ENCODE data around the gene DPH3.
"Not testable (repeated sequence)": the region's sequence is repeated elsewhere in the genome, so short reads cannot be mapped to it uniquely, and the experiment has no call there.

DPH3 gene

GRCh38 chr3:16264708-16265454, at the start of gene DPH3, which contains the start of gene OXNAD1:
Gene DPH3 (minus strand): TSS chr3:16264943. CDS start chr3:16264876, 67 bp downstream.
Gene OXNAD1 (plus strand): TSS chr3:16265212. CDS start chr3:16270953, 5,741 bp downstream.
- intact Hi-C loops (cut with DNase I), result no loop called here
- DNase-seq, result peak; percentile 98 to 100 (median 99)

DNA sequence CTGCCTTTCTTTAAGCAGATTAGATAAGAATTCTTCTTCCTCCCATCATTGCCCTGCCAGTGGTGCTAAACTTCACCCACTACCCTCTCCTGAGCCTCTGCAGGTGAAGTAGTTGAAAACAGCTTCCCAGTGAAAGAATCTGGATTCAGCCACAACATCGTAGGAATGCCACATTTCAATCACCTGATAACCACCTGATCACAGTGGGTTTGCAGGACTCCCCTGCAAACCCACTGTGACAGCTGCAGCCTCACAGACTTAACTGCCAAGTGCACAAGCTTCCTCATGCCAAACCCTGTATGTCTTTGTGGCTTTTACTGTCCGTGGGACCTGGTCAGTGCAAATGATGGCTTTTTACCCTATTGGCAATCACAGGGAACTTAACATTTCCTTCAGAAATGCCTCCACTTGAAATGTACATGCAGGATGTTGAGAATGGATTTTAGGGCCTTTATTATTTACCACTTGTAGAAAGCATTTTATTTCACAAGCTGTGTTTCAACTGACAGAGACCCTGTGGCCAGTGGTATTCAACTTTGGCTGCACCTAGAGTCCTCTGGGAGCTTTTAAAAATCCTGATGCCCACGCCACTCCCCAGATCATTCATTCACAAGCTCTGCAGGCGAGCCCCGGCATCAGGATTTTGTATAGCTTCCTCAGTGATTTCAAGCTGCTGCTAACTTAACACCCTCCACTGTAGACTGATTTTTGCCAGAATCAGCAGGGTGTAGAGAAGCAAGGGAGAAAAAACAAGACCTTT, 49.3 kb upstream of the DPH3 start:
- no peak for DNase-seq
- intact Hi-C loops (cut with DNase I), result no loop called here

GRCh38 chr3:16311960-16312451, 47.3 kb upstream of the DPH3 start:
- no peak for DNase-seq

GRCh38 chr3:16310486-16310885, 45.7 kb upstream of the DPH3 start:
- DNase-seq; intact Hi-C loops (cut with DNase I): not testable (repeated sequence)

More at GRCh38 chr3:16311960-16312451, 47.3 kb upstream of the DPH3 start:
- intact Hi-C loops (cut with DNase I), result no loop called here

- peak in 2 of 42 donors; percentile 28 to 29 for DNase-seq
- intact Hi-C loops (cut with DNase I), result no loop called here
These were observed 44.8 kb upstream of the DPH3 start for GRCh38 chr3:16309558-16309957.

GRCh38 chr3:16308727-16309126, 44.0 kb upstream of the DPH3 start:
- no peak for DNase-seq
- intact Hi-C loops (cut with DNase I), result no loop called here

DNA sequence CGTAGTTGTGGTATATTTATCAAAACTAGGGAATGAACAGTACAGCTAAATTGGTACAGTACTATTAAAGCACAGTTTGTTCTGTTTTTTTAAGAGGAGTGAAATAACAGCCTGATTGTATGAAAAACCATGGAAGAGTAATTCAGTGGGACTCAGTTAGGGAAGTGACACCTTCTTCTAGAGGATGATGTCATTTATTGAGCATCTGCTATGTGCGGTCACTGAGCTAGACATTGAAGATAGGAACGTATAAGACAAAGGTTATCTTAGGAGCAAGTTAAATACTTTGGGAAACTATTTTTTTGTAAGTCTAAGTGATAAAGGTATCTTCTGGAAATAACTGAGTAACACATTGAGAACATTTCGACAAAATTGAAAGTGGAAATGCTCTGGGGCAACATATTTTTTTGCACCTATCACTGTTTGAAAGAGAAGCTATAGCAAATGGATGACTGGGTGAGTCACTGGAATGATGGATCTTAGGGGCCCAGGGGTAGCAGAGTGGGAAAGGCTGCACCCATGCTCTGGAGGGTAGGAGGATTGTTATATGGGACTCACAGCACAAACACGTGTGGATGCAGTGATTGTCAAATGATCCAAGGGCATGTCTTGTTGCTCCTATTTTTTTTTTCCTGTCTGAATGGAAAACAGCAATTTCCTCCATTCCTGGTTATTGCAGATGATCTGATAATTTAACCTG, 43.2 kb upstream of the DPH3 start:
- no peak for DNase-seq
- intact Hi-C loops (cut with DNase I), result no loop called here

- no peak for DNase-seq
- intact Hi-C loops (cut with DNase I), result no loop called here
These were observed 40.4 kb upstream of the DPH3 start for GRCh38 chr3:16305111-16305541.

- DNase-seq, result peak in 2 of 42 donors; percentile 47 to 55
- intact Hi-C loops (cut with DNase I), result no loop called here
These were observed 39.6 kb upstream of the DPH3 start for GRCh38 chr3:16304061-16305010.

DNA sequence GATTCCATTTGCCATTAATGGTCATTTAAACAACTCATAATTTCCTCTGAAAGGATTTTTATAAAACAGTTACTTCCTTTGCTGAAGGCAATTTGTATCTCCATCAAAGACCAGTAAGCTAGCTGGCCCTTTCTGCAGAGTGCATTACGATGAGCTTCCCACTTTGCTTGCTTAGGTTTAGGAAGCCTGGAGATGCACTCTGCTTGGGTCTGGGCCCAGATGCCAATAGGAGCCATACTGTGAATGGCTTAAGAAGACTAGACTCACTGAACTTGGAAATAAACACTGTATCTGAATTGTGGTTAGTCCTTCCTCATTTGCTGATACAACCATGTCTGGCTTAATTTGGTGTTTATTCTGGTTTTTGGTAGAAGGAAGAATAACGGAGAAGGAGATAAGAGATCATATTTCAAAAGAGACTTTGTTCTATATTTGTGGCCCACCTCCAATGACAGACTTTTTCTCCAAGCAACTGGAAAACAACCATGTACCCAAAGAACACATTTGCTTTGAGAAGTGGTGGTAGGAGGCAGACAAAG, 38.4 kb upstream of the DPH3 start:
- DNase-seq, result no peak
- intact Hi-C loops (cut with DNase I), result no loop called here

GRCh38 chr3:16302082-16302631, 37.4 kb upstream of the DPH3 start:
- no peak for DNase-seq
- intact Hi-C loops (cut with DNase I), result no loop called here

DNA sequence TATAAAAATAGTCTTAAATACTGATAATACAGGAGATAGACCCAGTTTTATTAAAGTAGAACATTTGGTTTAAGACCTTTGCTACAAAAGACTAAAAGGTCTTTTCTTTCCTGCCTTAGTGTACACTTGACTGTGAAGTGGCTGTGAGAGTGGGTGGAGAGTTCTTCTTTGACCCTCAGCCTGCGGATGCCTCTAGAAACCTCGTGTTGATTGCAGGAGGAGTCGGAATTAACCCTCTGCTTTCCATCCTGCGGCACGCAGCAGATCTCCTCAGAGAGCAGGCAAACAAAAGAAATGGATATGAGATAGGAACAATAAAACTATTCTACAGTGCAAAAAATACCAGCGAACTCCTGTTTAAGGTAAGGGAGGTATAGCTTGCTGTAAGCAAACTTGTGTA, 36.8 kb upstream of the DPH3 start:
- intact Hi-C loops (cut with DNase I), result no loop called here

DNA sequence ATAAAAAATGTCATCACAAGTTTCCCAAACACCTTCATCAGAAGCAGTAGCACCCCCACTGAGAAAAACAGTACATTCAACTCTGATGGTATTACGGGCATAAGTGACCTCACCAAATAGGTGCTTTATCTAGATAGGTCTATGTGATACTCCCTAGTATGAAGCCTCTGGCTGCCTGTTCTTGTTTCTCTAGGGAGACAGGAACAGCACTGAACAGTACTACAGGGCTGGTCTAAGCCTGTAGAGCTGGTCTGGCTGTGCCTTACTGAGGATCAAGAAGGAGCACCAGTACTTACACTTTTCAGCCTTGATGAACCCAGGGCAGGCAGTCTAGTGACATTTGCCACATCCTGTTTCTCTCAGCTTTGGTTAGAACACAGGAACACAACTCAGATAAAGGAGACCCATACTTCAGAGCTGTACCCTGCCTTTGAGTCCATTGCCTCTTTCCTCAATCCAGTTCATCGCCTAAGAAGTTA, 36.2 kb upstream of the DPH3 start:
- intact Hi-C loops (cut with DNase I), result no loop called here
- DNase-seq, result no peak

More for the DNA sequence above, 36.8 kb upstream of the DPH3 start:
- DNase-seq, result no peak

- no peak for DNase-seq
- intact Hi-C loops (cut with DNase I), result no loop called here
These were observed 35.6 kb upstream of the DPH3 start for GRCh38 chr3:16300307-16300706.

GRCh38 chr3:16299746-16300145, 35.0 kb upstream of the DPH3 start:
- intact Hi-C loops (cut with DNase I), result no loop called here

GRCh38 chr3:16298891-16299290, 34.1 kb upstream of the DPH3 start:
- intact Hi-C loops (cut with DNase I), result no loop called here
- no peak for DNase-seq

More at GRCh38 chr3:16299746-16300145, 35.0 kb upstream of the DPH3 start:
- DNase-seq, result no peak

DNA sequence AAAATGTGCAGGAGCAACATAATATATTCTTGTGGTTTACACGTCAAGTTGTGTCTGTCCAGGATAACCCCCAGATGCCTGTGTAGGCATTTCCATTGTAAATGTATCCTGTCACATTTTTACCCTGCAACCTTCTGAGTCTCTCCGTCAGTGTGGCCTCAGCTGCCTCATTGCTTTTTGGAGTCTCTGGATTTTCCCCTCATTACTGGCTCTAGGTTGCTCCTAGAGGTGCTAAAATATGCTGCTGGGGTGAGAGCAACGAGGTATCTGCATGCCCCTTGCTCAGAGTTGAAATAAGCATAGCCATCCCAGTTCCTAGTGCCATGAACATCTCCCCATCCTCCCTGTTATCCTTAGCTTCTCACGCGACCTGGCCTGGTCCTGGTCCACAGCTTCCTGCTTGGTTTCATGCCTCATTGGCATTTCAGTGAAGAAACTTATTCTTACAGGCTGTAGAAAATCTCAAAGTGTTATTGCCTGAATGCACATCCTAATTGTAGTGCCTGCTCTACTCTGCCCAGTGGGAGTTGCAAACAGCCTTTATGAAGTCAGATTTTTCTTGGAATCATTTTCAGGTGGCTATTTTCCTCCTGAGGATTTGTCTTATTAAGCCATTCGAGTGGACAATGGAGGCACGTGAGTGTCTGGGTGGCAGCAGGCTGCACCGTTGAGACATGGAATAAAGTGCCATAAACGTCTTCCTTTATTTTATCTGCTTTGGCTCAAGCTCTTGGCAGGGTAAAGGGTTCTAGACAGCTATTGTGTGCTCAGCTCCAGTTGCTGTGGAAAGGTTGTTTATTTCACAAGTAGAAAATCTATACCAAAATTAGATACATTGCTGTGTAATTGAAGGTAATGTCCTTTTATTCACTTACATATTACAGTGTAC, 33.5 kb upstream of the DPH3 start:
- intact Hi-C loops (cut with DNase I), result no loop called here
- no peak for DNase-seq

All from head of caudate nucleus (tissue), 42 donors.